Measurements from ENCODE around the gene GOLGA8N. TPM values are rescaled to one million over a fixed set of nuclear protein-coding genes. Genes with fewer than 3 reads are reported as not detected.

The GOLGA8N gene
- total and polyA plus RNA-seq, 12 donors = 3.0 to 15.0 (median 7.2) TPM

- no peak overlapping the region for H3K4me3 ChIP-seq
- no peaks in the 10 kb centered on the region for H3K27me3 ChIP-seq
- DNase-seq = no peak
- H3K36me3 ChIP-seq (replicated peaks in 1 of 2) = no peaks in the 10 kb centered on the region
- intact Hi-C loops (cut with DNase I) = no loop called here
- 77 to 81% (median 80%) methylated on average over 3 of the region's 3 CpGs for WGBS, 4 donors
- H3K27ac ChIP-seq = no peak overlapping the region
- no peaks in the 10 kb centered on the region for H3K4me1 ChIP-seq (replicated peaks in 1 of 2)
- H3K9me3 ChIP-seq (replicated peaks in 1 of 3) = no peaks in the 10 kb centered on the region
- no peak for TF ChIP-seq POLR2A (IDR thresholded peaks at IDR 0.05)
- TF ChIP-seq, protein P1, sequence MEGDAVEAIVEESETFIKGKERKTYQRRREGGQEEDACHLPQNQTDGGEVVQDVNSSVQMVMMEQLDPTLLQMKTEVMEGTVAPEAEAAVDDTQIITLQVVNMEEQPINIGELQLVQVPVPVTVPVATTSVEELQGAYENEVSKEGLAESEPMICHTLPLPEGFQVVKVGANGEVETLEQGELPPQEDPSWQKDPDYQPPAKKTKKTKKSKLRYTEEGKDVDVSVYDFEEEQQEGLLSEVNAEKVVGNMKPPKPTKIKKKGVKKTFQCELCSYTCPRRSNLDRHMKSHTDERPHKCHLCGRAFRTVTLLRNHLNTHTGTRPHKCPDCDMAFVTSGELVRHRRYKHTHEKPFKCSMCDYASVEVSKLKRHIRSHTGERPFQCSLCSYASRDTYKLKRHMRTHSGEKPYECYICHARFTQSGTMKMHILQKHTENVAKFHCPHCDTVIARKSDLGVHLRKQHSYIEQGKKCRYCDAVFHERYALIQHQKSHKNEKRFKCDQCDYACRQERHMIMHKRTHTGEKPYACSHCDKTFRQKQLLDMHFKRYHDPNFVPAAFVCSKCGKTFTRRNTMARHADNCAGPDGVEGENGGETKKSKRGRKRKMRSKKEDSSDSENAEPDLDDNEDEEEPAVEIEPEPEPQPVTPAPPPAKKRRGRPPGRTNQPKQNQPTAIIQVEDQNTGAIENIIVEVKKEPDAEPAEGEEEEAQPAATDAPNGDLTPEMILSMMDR (IDR thresholded peaks at IDR 0.05) = no peak
These were observed 58.9 kb downstream of the GOLGA8N start for GRCh38 chr15:32652178-32652577.

DNA sequence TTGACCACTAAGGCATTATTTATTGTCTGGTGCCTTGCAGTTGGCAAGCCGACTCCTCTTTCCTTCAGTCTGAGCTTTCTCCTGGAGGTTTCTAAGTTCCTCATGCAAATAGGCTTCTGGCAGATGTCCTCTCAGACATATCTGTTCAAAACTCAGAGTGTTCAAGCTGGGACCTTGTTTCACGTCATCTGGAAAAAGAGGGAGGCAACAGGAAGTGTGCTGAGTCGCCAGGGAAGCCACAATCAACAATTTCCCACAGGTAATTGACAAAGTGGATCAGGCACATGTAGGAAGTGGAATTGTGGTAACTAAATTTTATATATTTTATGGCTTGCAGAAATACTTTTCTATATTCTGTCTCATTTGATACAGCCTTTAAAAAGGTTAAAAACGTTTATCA, 62.8 kb downstream of the GOLGA8N start:
- 57 to 72% (median 70%) methylated on average over 4 of the region's 4 CpGs for WGBS, 4 donors
- TF ChIP-seq, protein P1 (IDR thresholded peaks at IDR 0.05) = no peak
- TF ChIP-seq POLR2A (IDR thresholded peaks at IDR 0.05) = no peak
- Histone ChIP-seq H3K27me3 (no peaks in the 10 kb centered on the region), H3K27ac (no peak overlapping the region), H3K4me3 (no peak overlapping the region), H3K36me3 (replicated peaks in 1 of 2) (no peaks in the 10 kb centered on the region), H3K4me1 (replicated peaks in 1 of 2) (no peaks in the 10 kb centered on the region), H3K9me3 (replicated peaks in 1 of 3) (no peaks in the 10 kb centered on the region)
- no peak for DNase-seq
- intact Hi-C loops (cut with DNase I) = no loop called here

DNA sequence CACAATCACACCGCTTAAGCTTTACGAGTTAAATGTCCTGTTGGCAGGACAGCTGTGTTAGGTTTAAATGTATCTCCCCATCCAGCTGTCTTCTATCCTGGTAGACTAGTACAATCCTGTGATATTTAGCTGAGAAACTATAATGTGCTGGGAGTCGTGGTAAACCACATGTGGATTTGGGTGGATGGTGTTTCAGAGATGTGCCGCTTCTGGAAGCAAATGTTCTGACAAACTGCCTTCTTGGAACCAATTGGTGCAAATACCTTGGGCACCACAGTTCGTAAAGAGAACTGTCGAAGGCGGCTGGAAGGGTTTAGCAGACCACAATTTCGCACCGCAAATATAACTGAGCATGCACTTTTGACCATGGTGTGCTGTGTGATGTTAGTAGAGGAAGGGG, 63.2 kb downstream of the GOLGA8N start:
- TF ChIP-seq POLR2A (IDR thresholded peaks at IDR 0.05) = no peak
- TF ChIP-seq, protein P1 (IDR thresholded peaks at IDR 0.05) = no peak
- 90 to 98% (median 92%) methylated on average over 9 of the region's 9 CpGs for WGBS, 4 donors
- intact Hi-C loops (cut with DNase I) = no loop called here

More for the DNA sequence above, 63.2 kb downstream of the GOLGA8N start:
- no peak overlapping the region for H3K27ac ChIP-seq
- no peaks in the 10 kb centered on the region for H3K36me3 ChIP-seq (replicated peaks in 1 of 2)
- H3K9me3 ChIP-seq (replicated peaks in 1 of 3) = no peaks in the 10 kb centered on the region
- no peak for DNase-seq
- H3K4me3 ChIP-seq = no peak overlapping the region
- H3K27me3 ChIP-seq = no peaks in the 10 kb centered on the region
- H3K4me1 ChIP-seq (replicated peaks in 1 of 2) = no peaks in the 10 kb centered on the region

Small RNA genes lying within 50 kb of the gene (small RNA-seq; reads per million reads assigned to genes)
- 0 reads per million in 2 donors for gene RN7SL286P

Other genes with a start within 250 kb of the GOLGA8N start
- gene GOLGA8K, start 190.2 kb upstream of the GOLGA8N start, total RNA-seq = 1 to 10 TPM in 2 of 9 donors, under 1 TPM in 5, not detected in 2; 0.30 to 1.8 (median 0.42) TPM
- gene GOLGA8K, start 190.2 kb upstream of the GOLGA8N start, polyA plus RNA-seq = under 1 TPM; 0.10 to 0.97 (median 0.22) TPM
- gene GOLGA8O, start 137.8 kb upstream of the GOLGA8N start, total RNA-seq = 1 to 10 TPM in 3 of 9 donors, under 1 TPM in 3, not detected in 3; 0.27 to 3.5 (median 1.1) TPM
- 1 to 10 TPM in 1 of 3 donors, under 1 TPM in 2; 0.27 to 2.4 (median 0.86) TPM for gene GOLGA8O, start 137.8 kb upstream of the GOLGA8N start, polyA plus RNA-seq
- gene ARHGAP11A, start 22.0 kb downstream of the GOLGA8N start, total RNA-seq = 10 to 100 TPM in 1 of 9 donors, 1 to 10 TPM in 7, under 1 TPM in 1; 0.36 to 13.3 (median 2.9) TPM
- 1 to 10 TPM in 2 of 3 donors, under 1 TPM in 1; 0.57 to 4.5 (median 3.5) TPM for gene ARHGAP11A, start 22.0 kb downstream of the GOLGA8N start, polyA plus RNA-seq
- gene SCG5, start 48.3 kb downstream of the GOLGA8N start, total RNA-seq = 10 to 100 TPM in 4 of 9 donors, 1 to 10 TPM in 1, under 1 TPM in 2, not detected in 2; 0.52 to 43.1 (median 26.2) TPM
- gene SCG5, start 48.3 kb downstream of the GOLGA8N start, polyA plus RNA-seq = 100 to 1,000 TPM in 1 of 3 donors, 10 to 100 TPM in 2; 32.4 to 102 (median 81.2) TPM
- under 1 TPM in 8 of 9 donors, not detected in 1; 0.14 to 0.94 (median 0.69) TPM for gene GREM1, start 124.5 kb downstream of the GOLGA8N start, total RNA-seq
- gene GREM1, start 124.5 kb downstream of the GOLGA8N start, polyA plus RNA-seq = 1 to 10 TPM in 1 of 3 donors, under 1 TPM in 2; 0.08 to 1.0 (median 0.20) TPM